NCI-H146 treated with DMSO at 0.1 percent for 48 hours (cell line): Measurements from ENCODE around the gene ANAPC7.
"Not testable (repeated sequence)": the region's sequence is repeated elsewhere in the genome, so short reads cannot be mapped to it uniquely, and the experiment has no call there.

Source experiments
- DNase-seq: peaks from one replicate; lab custom pipeline; 2025; ENCODE audit not compliant: unreplicated experiment; lab: John Stamatoyannopoulos, UW

Gene ANAPC7, protein sequence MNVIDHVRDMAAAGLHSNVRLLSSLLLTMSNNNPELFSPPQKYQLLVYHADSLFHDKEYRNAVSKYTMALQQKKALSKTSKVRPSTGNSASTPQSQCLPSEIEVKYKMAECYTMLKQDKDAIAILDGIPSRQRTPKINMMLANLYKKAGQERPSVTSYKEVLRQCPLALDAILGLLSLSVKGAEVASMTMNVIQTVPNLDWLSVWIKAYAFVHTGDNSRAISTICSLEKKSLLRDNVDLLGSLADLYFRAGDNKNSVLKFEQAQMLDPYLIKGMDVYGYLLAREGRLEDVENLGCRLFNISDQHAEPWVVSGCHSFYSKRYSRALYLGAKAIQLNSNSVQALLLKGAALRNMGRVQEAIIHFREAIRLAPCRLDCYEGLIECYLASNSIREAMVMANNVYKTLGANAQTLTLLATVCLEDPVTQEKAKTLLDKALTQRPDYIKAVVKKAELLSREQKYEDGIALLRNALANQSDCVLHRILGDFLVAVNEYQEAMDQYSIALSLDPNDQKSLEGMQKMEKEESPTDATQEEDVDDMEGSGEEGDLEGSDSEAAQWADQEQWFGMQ

DNA sequence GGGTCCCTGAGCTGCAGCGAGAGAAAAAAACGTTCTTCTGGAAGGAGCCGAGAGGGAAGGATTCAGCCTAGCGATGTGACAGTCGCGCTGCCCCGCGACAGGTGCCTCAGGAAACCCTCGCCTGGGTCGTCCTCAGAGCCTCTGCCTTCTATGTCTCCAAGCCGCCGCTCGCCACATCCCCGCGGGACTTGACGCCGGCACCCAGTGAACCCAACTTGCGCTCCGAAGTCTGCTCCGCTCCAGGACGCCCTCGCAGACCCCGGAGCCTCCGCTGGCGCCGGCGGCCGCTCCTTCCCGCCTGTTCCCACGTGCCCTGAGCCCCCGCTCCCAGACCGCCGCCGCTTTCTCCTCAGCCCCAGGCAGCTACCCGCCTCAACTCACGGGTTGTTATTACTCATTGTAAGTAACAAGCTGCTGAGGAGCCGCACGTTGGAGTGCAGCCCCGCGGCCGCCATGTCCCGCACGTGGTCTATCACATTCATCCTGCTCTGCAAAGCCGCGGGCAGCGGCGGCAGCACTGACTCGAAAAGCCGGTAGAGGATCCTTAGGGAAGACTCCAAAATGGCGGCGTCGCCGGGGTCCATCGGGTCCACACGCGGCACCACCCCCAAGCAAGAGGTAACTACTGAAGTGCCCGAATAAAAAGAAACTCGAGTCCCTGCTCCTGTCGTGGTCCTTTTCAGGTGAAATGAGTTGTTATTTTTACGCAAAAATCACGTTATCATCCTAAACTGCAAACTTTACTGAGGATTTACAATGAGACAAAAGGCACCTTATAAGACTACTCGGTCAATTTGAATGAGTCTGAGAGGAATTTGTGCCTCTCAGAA lies at the start of gene ANAPC7:
Gene ANAPC7 (minus strand): TSS at position 563 of the 830 bp plus-strand sequence. CDS start 81 bp downstream, at position 482.
- DNase-seq = peak; percentile 78

- no peak for DNase-seq
Measured at GRCh38 chr12:110451263-110451662, 47.8 kb upstream of the ANAPC7 start.

DNA sequence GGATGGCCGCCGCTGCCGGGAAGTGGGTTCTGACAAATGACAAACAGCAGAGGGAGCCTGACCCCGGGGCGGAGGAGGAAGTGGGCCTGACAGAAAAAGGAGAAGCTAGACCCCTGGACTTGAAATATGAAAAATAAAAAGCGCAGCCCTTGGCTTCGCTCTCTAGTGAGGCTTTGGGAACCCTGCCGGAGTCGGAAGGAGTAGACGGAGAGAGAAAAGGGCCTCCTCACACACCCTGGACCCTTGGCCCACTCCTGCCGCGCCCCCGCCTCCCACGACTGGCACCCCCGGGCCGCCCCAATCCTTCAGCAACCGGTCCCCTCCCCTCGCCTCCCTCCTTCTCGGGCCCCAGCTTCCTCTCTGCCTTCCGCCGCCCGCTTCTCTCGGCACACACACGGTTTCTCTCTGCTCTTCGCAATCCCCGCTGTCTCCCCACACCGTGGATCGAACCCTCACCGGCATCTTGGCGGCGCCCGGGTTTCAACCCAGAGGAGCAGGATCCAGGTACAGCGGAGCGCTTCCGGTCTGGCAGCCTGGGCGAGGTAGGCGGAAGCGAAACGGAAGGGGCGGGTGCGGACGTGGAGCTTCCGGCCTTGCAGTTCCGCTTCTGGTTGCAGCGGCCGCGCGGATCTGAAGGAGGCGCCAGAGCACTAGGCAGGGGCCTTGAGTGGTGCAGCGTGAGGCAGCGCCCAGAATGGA lies 46.4 kb upstream of the ANAPC7 start, which contains the start of gene ARPC3:
Gene ARPC3 (minus strand): TSS at position 539 of the 699 bp plus-strand sequence. CDS start 77 bp downstream, at position 462.
- DNase-seq = peak; percentile 82

DNA sequence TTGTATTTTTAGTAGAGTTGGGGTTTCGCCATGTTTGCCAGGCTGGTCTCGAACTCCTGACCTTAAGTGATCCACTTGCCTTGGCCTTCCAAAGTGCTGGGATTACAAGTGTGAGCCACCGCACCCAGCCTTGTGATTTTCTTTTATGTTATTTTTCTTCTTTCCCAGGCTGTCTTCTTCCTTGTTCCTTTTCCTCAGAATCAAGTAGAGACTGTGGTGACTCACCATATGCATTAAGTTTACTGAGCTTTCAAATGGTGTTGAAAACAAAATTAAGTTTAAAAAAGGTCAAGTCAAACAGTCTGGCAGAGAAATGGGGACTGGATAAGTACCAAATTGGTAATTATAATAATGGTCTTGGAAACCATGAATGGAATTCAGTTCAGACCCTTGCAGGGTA lies 40.9 kb upstream of the ANAPC7 start:
- no peak for DNase-seq

- DNase-seq = no peak
Measured at GRCh38 chr12:110436231-110436630, 32.7 kb upstream of the ANAPC7 start.

DNA sequence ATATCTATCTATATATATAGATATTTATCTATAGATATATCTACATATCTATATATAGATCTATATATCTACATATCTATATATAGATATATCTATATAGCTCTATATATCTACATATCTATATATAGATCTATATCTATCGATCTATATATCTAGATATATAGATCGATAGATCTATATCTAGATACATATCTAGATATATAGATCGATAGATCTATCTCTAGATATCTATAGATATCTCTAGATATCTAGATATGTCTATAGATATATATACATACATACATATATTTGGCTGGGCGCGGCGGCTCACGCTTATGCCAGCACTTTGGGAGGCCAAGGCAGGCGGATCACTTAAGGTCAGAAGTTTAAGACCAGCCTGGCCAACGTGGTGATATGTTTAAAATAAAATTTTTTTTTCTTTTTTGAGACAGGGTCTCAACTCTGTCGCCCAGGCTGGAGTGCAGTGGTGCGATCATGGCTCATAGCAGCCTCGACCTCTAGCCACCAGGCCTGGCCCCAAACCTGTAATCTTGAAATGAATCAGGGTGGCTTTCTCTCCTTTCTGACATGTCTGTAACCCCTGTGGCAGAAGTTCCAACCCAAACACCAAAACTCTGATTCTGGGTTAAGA lies 28.6 kb upstream of the ANAPC7 start:
- no peak for DNase-seq

DNA sequence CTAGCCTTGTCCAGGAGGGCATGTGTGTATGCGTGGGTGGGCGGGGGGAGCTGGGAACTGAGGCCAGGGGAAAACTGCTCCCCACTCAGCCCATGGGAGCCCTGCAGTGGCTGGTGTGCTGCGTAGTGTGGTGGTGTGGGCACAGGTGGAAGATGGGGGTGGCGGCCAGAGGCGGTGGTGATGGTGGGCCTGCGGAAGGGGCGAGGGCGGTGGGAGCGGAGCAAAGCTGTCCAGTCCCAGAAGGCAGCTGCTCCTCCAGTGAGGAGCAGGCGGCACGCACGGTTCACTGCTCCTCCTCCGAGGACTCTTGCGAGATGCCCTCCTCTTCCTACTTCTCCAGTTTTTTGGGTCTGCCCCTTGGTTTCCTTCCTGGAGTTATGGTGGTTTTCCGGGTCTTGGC lies 26.2 kb upstream of the ANAPC7 start:
- not testable (repeated sequence) for DNase-seq

GRCh38 chr12:110426406-110426805 lies 22.9 kb upstream of the ANAPC7 start:
- DNase-seq = no peak

DNA sequence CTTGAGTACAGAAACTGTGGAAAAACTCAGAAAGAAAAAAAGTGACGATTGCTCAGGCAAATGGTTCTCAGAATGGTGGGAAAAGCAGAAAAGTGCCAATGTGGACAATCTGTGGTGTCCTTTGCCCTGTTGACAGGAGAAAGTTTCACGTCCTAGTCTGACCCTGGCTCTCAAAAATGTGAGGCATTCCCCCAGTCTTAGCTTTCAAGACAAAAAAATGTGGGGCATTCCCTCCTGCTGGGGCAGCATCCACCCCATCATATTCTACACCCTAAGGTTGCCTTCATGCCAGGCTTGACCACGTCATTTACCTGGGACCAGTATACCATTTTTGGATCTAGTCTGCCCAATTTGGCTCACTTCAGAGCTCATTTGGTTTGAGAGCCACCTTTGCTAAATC lies 20.7 kb upstream of the ANAPC7 start:
- DNase-seq = no peak

DNA sequence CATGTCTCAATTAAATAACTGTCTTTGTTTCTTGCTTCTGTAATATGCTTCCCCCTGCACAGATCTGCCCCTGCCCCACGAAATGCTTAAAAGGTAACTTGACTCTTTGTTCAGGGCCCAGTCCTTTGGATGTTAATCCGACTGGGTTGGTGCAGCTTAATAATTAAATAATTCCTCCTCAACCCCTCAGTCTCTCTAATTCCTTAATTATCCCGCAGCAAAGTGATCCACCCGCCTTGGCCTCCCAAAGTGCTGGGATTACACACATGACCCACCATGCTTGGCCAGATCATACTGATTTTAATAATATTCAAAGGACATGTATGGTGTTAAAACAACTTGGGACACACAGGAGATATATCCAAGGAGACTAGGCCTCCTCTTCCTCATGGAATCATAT lies 18.2 kb upstream of the ANAPC7 start:
- DNase-seq = no peak

DNA sequence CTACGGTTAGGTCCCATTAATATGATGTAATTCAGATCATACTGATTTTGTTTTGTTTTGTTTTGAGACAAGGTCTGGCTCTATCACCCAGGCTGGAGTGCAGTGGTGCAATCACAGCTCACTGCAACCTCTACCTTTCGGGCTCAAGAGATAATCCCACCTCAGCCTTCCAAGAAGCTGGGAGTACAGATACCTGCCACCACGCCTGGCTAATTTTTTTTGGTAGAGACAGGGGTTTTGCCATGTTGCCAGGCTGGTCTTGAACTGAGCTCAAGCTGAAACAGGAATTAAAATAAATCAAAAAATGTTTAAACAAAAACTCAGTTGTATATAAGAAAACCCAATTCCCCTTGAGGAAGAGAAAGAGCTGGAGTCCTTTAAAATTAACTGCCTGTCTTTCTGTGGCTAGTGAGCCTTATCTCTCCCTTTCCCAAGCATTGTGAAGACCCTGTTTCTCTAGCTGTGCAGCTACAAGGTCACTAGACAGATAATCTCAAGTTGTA lies 17.7 kb upstream of the ANAPC7 start:
- DNase-seq = no peak

GRCh38 chr12:110420644-110421043 lies 17.1 kb upstream of the ANAPC7 start:
- not testable (repeated sequence) for DNase-seq

GRCh38 chr12:110417113-110417512 lies 13.6 kb upstream of the ANAPC7 start:
- not testable (repeated sequence) for DNase-seq

DNA sequence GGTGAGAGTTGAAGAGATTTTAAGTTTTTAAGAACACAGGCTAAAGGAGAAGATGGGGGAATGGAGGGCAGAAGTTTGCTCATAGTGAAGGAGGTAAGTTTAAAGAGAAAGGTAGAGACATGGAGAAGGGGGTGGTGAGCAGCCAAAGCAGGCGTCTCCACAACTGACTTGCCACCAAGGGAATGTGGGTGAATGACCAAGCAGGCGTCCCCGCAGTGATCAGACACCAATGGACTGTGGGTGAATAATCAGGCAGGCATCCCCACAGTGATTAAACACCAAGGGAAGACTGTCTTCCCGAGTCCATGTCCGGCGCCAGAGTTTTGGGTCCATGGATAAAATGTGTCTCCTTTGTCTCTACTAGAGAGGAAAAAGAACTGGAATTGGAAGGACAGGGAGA lies 6.6 kb upstream of the ANAPC7 start:
- DNase-seq = not testable (repeated sequence)

- not testable (repeated sequence) for DNase-seq
Measured at GRCh38 chr12:110405126-110405662, 1.7 kb upstream of the ANAPC7 start.

GRCh38 chr12:110403976-110404682 lies 621 bp upstream of the ANAPC7 start:
- DNase-seq = peak; percentile 61

GRCh38 chr12:110382683-110383082 lies 20.8 kb downstream of the ANAPC7 start:
- DNase-seq = no peak

DNA sequence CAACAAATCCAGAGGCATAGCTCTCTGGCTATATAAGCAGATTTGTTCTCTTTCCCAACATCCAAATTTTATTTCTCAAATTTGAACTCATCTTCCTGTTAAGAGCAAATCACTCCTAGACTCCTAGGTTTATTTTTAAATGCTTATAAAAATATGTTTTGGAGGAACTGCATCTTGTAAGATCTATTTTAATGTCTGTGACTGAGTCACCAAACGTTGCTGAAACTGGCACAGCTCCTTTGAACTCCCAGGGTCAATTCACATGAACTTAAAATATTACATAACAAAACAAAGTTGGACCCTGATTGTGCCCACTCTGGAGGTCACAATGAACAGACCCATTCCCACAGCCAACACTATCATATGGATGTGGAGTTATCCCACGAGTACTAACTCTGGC lies 23.9 kb downstream of the ANAPC7 start:
- DNase-seq = no peak

DNA sequence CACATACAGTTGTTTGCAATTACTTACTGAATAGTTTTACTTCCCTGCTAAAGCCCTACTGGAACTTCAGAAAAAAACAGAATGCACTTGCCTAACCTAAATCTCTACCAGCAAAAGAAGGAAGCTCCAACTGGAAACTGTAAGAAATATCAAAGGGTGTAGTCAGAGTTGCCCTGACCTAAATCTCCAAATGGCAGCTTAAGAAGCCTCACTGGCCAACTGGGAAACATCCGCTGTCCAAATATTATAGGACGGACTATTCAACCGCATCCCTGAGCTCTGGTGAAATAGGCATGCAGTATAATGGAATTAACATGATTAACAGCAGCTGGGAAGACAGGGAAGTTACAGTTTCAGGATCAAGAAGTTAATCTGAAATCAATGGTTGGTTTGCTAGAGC lies 24.3 kb downstream of the ANAPC7 start:
- DNase-seq = no peak
